ENCODE data around the gene PHF19. TPM values are rescaled to one million over a fixed set of nuclear protein-coding genes. Genes with fewer than 3 reads are reported as not detected.

PHF19 gene
- total RNA-seq, 2 donors from 2014 or later, result 69.9 to 96.9 TPM

Other genes starting within 250 kb of the PHF19 start
- gene MEGF9, start 162.7 kb downstream of the PHF19 start, total RNA-seq, result 10 to 100 TPM in 1 of 2 donors, 1 to 10 TPM in 1; 9.9 to 10.2 TPM
- gene FBXW2, start 83.8 kb downstream of the PHF19 start, total RNA-seq, result 10 to 100 TPM; 60.6 to 71.2 TPM
- 10 to 100 TPM; 37.2 to 51.5 TPM for gene PSMD5, start 34.3 kb downstream of the PHF19 start, total RNA-seq
- gene TRAF1, start 49.6 kb upstream of the PHF19 start, total RNA-seq, result 100 to 1,000 TPM; 103 to 118 TPM
- 1 to 10 TPM; 1.3 to 1.9 TPM for gene C5, start 173.1 kb upstream of the PHF19 start, total RNA-seq
- 10 to 100 TPM; 69.5 to 81.1 TPM for gene CNTRL, start 197.8 kb upstream of the PHF19 start, total RNA-seq